Measurements from ENCODE around the gene SULF2. TPM values are rescaled to one million over a fixed set of nuclear protein-coding genes. Genes with fewer than 3 reads are reported as not detected.
"Not testable (repeated sequence)": the region's sequence is repeated elsewhere in the genome, so short reads cannot be mapped to it uniquely, and the experiment has no call there.

Gene SULF2
- total and polyA plus RNA-seq, 2 donors, result 9.3 to 94.0 TPM

- Histone ChIP-seq H3K9me3 (ENCODE audit: control insufficient read depth in 2 of 2, insufficient read depth in 1 of 2, low read length in 1 of 2) (no peaks in the 10 kb centered on the region), H3K36me3 (ENCODE audit: control insufficient read depth in 2 of 2, insufficient read depth in 2 of 2, low read length in 1 of 2) (no peaks in the 10 kb centered on the region), H3K27ac (ENCODE audit: low read depth in 1 of 2, low read length in 1 of 2) (no peak overlapping the region), H3K4me3 (ENCODE audit: low read length in 2 of 2) (no peak overlapping the region), H3K4me1 (ENCODE audit: control insufficient read depth in 2 of 2, insufficient read depth in 2 of 2, low read length in 2 of 2) (no peaks in the 10 kb centered on the region), H3K27me3 (ENCODE audit: control insufficient read depth in 2 of 2, insufficient read depth in 1 of 2, low read length in 1 of 2) (no peaks in the 10 kb centered on the region)
- 92% methylated on average over 11 of the region's 11 CpGs for WGBS
- no peak for DNase-seq (ENCODE audit: low read depth in 6 of 9, low spot score in 9 of 9)
Measured at GRCh38 chr20:47800623-47801022, 15.3 kb upstream of the SULF2 start.

- Histone ChIP-seq H3K27ac (ENCODE audit: low read depth in 1 of 2, low read length in 1 of 2) (no peak overlapping the region), H3K4me1 (ENCODE audit: control insufficient read depth in 2 of 2, insufficient read depth in 2 of 2, low read length in 2 of 2) (no peaks in the 10 kb centered on the region), H3K9me3 (ENCODE audit: control insufficient read depth in 2 of 2, insufficient read depth in 1 of 2, low read length in 1 of 2) (no peaks in the 10 kb centered on the region), H3K36me3 (ENCODE audit: control insufficient read depth in 2 of 2, insufficient read depth in 2 of 2, low read length in 1 of 2) (no peaks in the 10 kb centered on the region), H3K4me3 (ENCODE audit: low read length in 2 of 2) (no peak overlapping the region), H3K27me3 (ENCODE audit: control insufficient read depth in 2 of 2, insufficient read depth in 1 of 2, low read length in 1 of 2) (no peaks in the 10 kb centered on the region)
- DNase-seq (ENCODE audit: low read depth in 6 of 9, low spot score in 9 of 9), result no peak
- WGBS, result 55% methylated on average over 6 of the region's 6 CpGs
Measured at GRCh38 chr20:47799116-47799715, 13.9 kb upstream of the SULF2 start.

GRCh38 chr20:47796971-47797370, 11.7 kb upstream of the SULF2 start:
- no peak for DNase-seq (ENCODE audit: low read depth in 6 of 9, low spot score in 9 of 9)
- H3K27me3 ChIP-seq (ENCODE audit: control insufficient read depth in 2 of 2, insufficient read depth in 1 of 2, low read length in 1 of 2), result peaks cover 0 to 2% of the 10 kb centered on the region in 2 donors
- no peaks in the 10 kb centered on the region for H3K36me3 ChIP-seq (ENCODE audit: control insufficient read depth in 2 of 2, insufficient read depth in 2 of 2, low read length in 1 of 2)
- H3K4me1 ChIP-seq (ENCODE audit: control insufficient read depth in 2 of 2, insufficient read depth in 2 of 2, low read length in 2 of 2), result no peaks in the 10 kb centered on the region
- H3K27ac ChIP-seq (ENCODE audit: low read depth in 1 of 2, low read length in 1 of 2), result no peak overlapping the region
- H3K4me3 ChIP-seq (ENCODE audit: low read length in 2 of 2), result no peak overlapping the region
- 56% methylated on average over 9 of the region's 9 CpGs for WGBS
- H3K9me3 ChIP-seq (ENCODE audit: control insufficient read depth in 2 of 2, insufficient read depth in 1 of 2, low read length in 1 of 2), result no peaks in the 10 kb centered on the region

- H3K4me3 ChIP-seq (ENCODE audit: low read length in 2 of 2), result no peak overlapping the region
- H3K27me3 ChIP-seq (ENCODE audit: control insufficient read depth in 2 of 2, insufficient read depth in 1 of 2, low read length in 1 of 2), result peaks cover 0 to 5% of the 10 kb centered on the region in 2 donors
- no peak for DNase-seq (ENCODE audit: low read depth in 6 of 9, low spot score in 9 of 9)
- no peak overlapping the region for H3K27ac ChIP-seq (ENCODE audit: low read depth in 1 of 2, low read length in 1 of 2)
- 79% methylated on average over 17 of the region's 17 CpGs for WGBS
- H3K4me1 ChIP-seq (ENCODE audit: control insufficient read depth in 2 of 2, insufficient read depth in 2 of 2, low read length in 2 of 2), result no peaks in the 10 kb centered on the region
- H3K9me3 ChIP-seq (ENCODE audit: control insufficient read depth in 2 of 2, insufficient read depth in 1 of 2, low read length in 1 of 2), result no peaks in the 10 kb centered on the region
- no peaks in the 10 kb centered on the region for H3K36me3 ChIP-seq (ENCODE audit: control insufficient read depth in 2 of 2, insufficient read depth in 2 of 2, low read length in 1 of 2)
Measured at GRCh38 chr20:47795214-47795907, 10.1 kb upstream of the SULF2 start.

- not testable (repeated sequence) for H3K9me3 ChIP-seq (ENCODE audit: control insufficient read depth in 2 of 2, insufficient read depth in 1 of 2, low read length in 1 of 2); H3K36me3 ChIP-seq (ENCODE audit: control insufficient read depth in 2 of 2, insufficient read depth in 2 of 2, low read length in 1 of 2); H3K27ac ChIP-seq (ENCODE audit: low read depth in 1 of 2, low read length in 1 of 2); H3K4me3 ChIP-seq (ENCODE audit: low read length in 2 of 2); DNase-seq (ENCODE audit: low read depth in 6 of 9, low spot score in 9 of 9); H3K27me3 ChIP-seq (ENCODE audit: control insufficient read depth in 2 of 2, insufficient read depth in 1 of 2, low read length in 1 of 2); H3K4me1 ChIP-seq (ENCODE audit: control insufficient read depth in 2 of 2, insufficient read depth in 2 of 2, low read length in 2 of 2)
- WGBS, result 97% methylated on average over 6 of the region's 6 CpGs
Measured at GRCh38 chr20:47794264-47794663, 9.0 kb upstream of the SULF2 start.

GRCh38 chr20:47792021-47792618, 6.8 kb upstream of the SULF2 start:
- Histone ChIP-seq H3K4me3 (ENCODE audit: low read length in 2 of 2) (no peak overlapping the region), H3K36me3 (ENCODE audit: control insufficient read depth in 2 of 2, insufficient read depth in 2 of 2, low read length in 1 of 2) (no peaks in the 10 kb centered on the region), H3K4me1 (ENCODE audit: control insufficient read depth in 2 of 2, insufficient read depth in 2 of 2, low read length in 2 of 2) (no peaks in the 10 kb centered on the region), H3K9me3 (ENCODE audit: control insufficient read depth in 2 of 2, insufficient read depth in 1 of 2, low read length in 1 of 2) (no peaks in the 10 kb centered on the region), H3K27me3 (ENCODE audit: control insufficient read depth in 2 of 2, insufficient read depth in 1 of 2, low read length in 1 of 2) (peaks cover 10 to 26% of the 10 kb centered on the region in 2 donors), H3K27ac (ENCODE audit: low read depth in 1 of 2, low read length in 1 of 2) (no peak overlapping the region)
- DNase-seq (ENCODE audit: low read depth in 6 of 9, low spot score in 9 of 9), result no peak
- 87% methylated on average over 9 of the region's 9 CpGs for WGBS

GRCh38 chr20:47791084-47791599, 5.9 kb upstream of the SULF2 start:
- no peak for DNase-seq (ENCODE audit: low read depth in 6 of 9, low spot score in 9 of 9)
- over 99% methylated on average over 2 of the region's 2 CpGs for WGBS
- no peaks in the 10 kb centered on the region for H3K9me3 ChIP-seq (ENCODE audit: control insufficient read depth in 2 of 2, insufficient read depth in 1 of 2, low read length in 1 of 2)
- no peaks in the 10 kb centered on the region for H3K36me3 ChIP-seq (ENCODE audit: control insufficient read depth in 2 of 2, insufficient read depth in 2 of 2, low read length in 1 of 2)
- H3K27me3 ChIP-seq (ENCODE audit: control insufficient read depth in 2 of 2, insufficient read depth in 1 of 2, low read length in 1 of 2), result peaks cover 19 to 36% of the 10 kb centered on the region in 2 donors
- no peak overlapping the region for H3K27ac ChIP-seq (ENCODE audit: low read depth in 1 of 2, low read length in 1 of 2)
- no peak overlapping the region for H3K4me3 ChIP-seq (ENCODE audit: low read length in 2 of 2)
- peaks cover 0 to 1% of the 10 kb centered on the region in 2 donors for H3K4me1 ChIP-seq (ENCODE audit: control insufficient read depth in 2 of 2, insufficient read depth in 2 of 2, low read length in 2 of 2)

GRCh38 chr20:47790580-47790965, 5.3 kb upstream of the SULF2 start:
- Histone ChIP-seq H3K4me1 (ENCODE audit: control insufficient read depth in 2 of 2, insufficient read depth in 2 of 2, low read length in 2 of 2) (peaks cover 0 to 4% of the 10 kb centered on the region in 2 donors), H3K27ac (ENCODE audit: low read depth in 1 of 2, low read length in 1 of 2) (no peak overlapping the region), H3K9me3 (ENCODE audit: control insufficient read depth in 2 of 2, insufficient read depth in 1 of 2, low read length in 1 of 2) (no peaks in the 10 kb centered on the region), H3K4me3 (ENCODE audit: low read length in 2 of 2) (no peak overlapping the region), H3K27me3 (ENCODE audit: control insufficient read depth in 2 of 2, insufficient read depth in 1 of 2, low read length in 1 of 2) (peaks cover 25 to 41% of the 10 kb centered on the region in 2 donors), H3K36me3 (ENCODE audit: control insufficient read depth in 2 of 2, insufficient read depth in 2 of 2, low read length in 1 of 2) (no peaks in the 10 kb centered on the region)
- no peak for DNase-seq (ENCODE audit: low read depth in 6 of 9, low spot score in 9 of 9)
- WGBS, result 96% methylated on average over 5 of the region's 5 CpGs
